Activated gamma-delta T cell treated with Interleukin-2 at 50 U/mL for 16 hours (primary cell): ENCODE measurements around the gene TFPT.

Experiments
- DNase-seq: peaks from one replicate; pipeline ENCODE4 v3.0.0-alpha.2; 2020

The TFPT gene

DNA sequence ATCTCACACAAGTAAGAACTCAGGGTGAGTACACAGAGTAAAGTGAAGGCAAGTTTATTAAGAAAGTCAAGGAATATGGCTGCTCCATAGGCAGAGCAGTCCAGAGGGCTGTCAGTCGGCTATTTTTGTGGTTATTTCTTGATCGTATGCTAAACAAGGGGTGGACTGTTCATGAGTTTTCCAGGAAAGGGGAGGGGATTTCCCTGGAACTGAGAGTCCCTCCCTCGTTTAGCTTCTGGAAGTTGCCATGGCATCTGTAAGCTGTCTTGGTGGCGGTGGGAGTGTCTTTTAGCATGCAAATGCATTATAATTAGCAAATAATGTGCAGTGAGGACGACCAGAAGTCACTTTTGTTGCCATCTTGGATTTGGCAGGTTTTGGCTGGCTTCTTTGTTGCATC is 46.0 kb downstream of the TFPT start:
- DNase-seq = no peak

DNA sequence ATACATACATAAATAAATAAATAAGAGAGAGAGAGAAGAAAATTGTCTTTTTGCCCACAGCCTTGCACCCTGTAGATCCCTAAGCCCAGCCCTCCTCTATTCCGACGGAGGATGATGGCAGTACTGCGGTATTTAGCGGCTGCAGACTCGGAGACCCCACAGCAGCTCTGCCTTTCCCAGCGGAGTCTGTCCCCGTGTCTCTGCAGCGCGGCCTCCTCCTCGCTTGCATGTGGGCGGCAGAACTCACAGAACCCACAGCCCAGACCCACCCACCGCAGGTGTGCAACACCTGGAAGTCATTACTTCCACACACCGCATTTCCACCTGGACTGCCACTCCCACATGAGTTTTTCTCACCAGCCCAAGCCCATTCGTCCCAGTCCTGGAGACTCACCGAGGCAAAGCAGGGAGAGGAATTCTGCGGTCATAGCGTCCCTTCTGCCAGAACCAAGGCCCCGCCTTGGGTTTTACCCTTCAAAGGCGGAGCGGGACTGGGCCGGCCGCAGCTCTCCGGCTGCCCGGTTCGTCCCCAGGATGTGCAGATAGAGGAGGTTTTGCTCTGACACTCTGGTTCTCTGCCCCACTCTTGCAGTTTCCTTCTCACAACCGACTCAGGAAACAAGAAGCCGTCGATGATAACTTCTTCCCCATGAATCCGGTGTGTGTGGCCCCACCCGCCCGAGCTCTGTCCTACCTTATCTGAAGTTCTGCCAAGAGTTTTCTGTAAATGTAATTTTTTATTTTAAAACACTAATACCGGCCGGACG is 51.9 kb downstream of the TFPT start, which contains the start of gene VSTM1:
Gene VSTM1 (minus strand): TSS at position 548 of the 767 bp plus-strand sequence. CDS start 120 bp downstream, at position 428.
- no peak for DNase-seq

DNA sequence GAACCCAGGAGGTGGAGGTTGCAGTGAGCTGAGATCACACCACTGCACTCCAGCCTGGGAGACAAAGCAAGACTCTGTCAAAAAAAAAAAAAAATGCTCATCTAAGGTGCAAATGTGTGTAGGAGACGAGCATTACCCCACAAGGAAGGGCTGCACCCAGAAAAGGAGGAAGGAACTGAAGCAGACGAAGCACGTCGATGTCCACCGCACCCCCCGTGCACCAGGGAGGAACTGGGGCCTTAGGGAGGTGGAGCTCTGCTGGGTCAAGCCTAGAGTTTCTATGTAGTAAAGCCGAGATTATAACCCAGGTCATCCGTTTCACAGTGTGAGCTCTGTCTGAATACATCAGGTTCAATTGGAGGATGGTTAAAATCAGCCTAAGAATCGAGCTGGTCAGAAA is 52.8 kb downstream of the TFPT start:
- no peak for DNase-seq
